D721Med (cell line): ENCODE data around the gene CAMK2A.

Experiments
- DNase-seq: peaks from one replicate; pipeline ENCODE4 v3.0.0; 2011; ENCODE audit warnings: low spot score; ENCODE audit not compliant: insufficient read length
- FAIRE-seq: peaks from 2 replicates; lab custom pipeline; 2011; peaks lifted over from hg19 to GRCh38; lab: Jason Lieb, UNC
- CTCF ChIP-seq: IDR thresholded peaks from 2 replicates; pipeline ENCODE4 v1.5.1; 2012; ENCODE audit warnings: mild to moderate bottlenecking, control low read depth; ENCODE audit not compliant: insufficient read depth; ENCODE audit errors: missing control alignments

Gene CAMK2A

GRCh38 chr5:150208187-150209098 is 81.1 kb downstream of the CAMK2A start:
- FAIRE-seq (no peak), DNase-seq (no peak)
- TF ChIP-seq CTCF, result no peak

GRCh38 chr5:150206779-150207115 is 82.8 kb downstream of the CAMK2A start:
- TF ChIP-seq CTCF, result no peak
- DNase-seq (no peak), FAIRE-seq (no peak)

GRCh38 chr5:150206098-150206778 is 83.3 kb downstream of the CAMK2A start:
- TF ChIP-seq CTCF, result no peak
- DNase-seq (no peak), FAIRE-seq (no peak)

- DNase-seq (no peak), FAIRE-seq (no peak)
- TF ChIP-seq CTCF, result no peak
Observed at GRCh38 chr5:150204590-150204960, 85.0 kb downstream of the CAMK2A start.

- DNase-seq, result no peak
- FAIRE-seq, result no peak
- no peak for TF ChIP-seq CTCF
Observed at GRCh38 chr5:150203832-150204589, 85.6 kb downstream of the CAMK2A start.

GRCh38 chr5:150202501-150202900 is 87.1 kb downstream of the CAMK2A start:
- no peak for DNase-seq
- no peak for FAIRE-seq
- TF ChIP-seq CTCF, result no peak
